Central memory CD8-positive, alpha-beta T cell (primary cell): ENCODE data around the gene DENND1A.

Experiments used
- ATAC-seq: fragments of 150-1000 bp; cut with Tn5 transposase; replicated peaks from 2 replicates; pipeline ENCODE4 v1.10.0; 2022; ENCODE audit warnings: mild to moderate bottlenecking, moderate FRiP score, moderate number of reproducible peaks; ENCODE audit not compliant: poor library complexity, severe bottlenecking; ENCODE audit errors: extremely low read depth
- DNase-seq, 2 donors: peaks; one replicate each; pipeline ENCODE4 v3.0.0; 2021; ENCODE audit warnings: low spot score in 2 of 2
- H3K27ac Mint-ChIP-seq: one replicate; pipeline ENCODE4 v1.8.0; 2022; ENCODE audit warnings: low read depth, mild to moderate bottlenecking, moderate library complexity, mixed read lengths
- H3K27me3 Mint-ChIP-seq: one replicate; pipeline ENCODE4 v1.8.0; 2022; ENCODE audit warnings: mixed read lengths
- H3K36me3 Mint-ChIP-seq: one replicate; pipeline ENCODE4 v1.8.0; 2022; ENCODE audit warnings: mild to moderate bottlenecking, moderate library complexity, mixed read lengths; ENCODE audit not compliant: insufficient read depth
- H3K4me1 Mint-ChIP-seq: one replicate; pipeline ENCODE4 v1.8.0; 2022; ENCODE audit warnings: mixed read lengths
- H3K4me3 Mint-ChIP-seq: one replicate; pipeline ENCODE4 v1.8.0; 2022; ENCODE audit warnings: mild to moderate bottlenecking, moderate library complexity, mixed read lengths
- H3K9me3 Mint-ChIP-seq: one replicate; pipeline ENCODE4 v1.8.0; 2022; ENCODE audit warnings: mixed read lengths

Gene DENND1A

DNA sequence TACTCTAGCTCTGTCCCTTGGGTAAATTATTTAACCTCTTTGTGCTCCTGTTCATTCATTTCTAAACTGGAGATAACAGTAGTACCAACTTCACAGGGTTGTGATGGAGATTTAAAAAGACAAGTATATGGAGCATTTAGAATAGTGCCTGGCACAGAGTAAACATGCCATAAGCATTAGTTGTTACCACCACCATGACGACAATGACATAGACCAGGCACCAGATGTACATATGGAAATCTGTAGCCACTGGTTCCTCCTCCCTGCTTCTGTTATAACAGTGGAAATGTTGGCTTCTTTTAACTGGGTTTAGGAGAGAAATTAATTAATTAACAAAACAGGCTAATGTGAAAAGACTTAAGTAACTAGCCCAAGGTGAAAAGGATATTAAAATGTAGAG, 217.5 kb downstream of the DENND1A start:
- no peak overlapping the region for H3K4me3 Mint-ChIP-seq
- no peaks in the 10 kb centered on the region for H3K27me3 Mint-ChIP-seq
- H3K4me1 Mint-ChIP-seq = no peaks in the 10 kb centered on the region
- no peak for DNase-seq
- H3K36me3 Mint-ChIP-seq = no peaks in the 10 kb centered on the region
- no peaks in the 10 kb centered on the region for H3K9me3 Mint-ChIP-seq
- no peak for ATAC-seq
- H3K27ac Mint-ChIP-seq = no peak overlapping the region

DNA sequence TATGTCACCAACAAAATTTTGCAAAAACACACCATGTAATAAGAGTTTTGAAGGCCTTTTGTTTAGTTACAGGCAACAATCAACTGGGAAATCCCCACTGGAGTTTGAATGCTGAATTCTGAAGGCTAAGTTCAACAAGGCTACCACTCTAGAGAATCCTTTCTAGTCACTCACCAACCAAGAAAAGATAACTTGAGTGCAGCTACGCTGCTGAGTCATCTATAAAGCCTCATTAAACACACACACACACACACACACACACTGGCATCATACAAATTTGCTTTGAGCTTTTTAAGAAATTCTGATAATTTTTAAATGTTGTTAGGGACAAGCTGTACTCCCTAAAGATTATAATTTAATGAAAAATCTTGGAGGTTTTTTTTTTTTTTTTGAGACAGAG, 219.6 kb downstream of the DENND1A start:
- no peaks in the 10 kb centered on the region for H3K4me1 Mint-ChIP-seq
- no peak for DNase-seq
- H3K9me3 Mint-ChIP-seq = no peaks in the 10 kb centered on the region
- no peaks in the 10 kb centered on the region for H3K27me3 Mint-ChIP-seq
- no peaks in the 10 kb centered on the region for H3K36me3 Mint-ChIP-seq
- no peak overlapping the region for H3K4me3 Mint-ChIP-seq
- no peak for ATAC-seq
- H3K27ac Mint-ChIP-seq = no peak overlapping the region

DNA sequence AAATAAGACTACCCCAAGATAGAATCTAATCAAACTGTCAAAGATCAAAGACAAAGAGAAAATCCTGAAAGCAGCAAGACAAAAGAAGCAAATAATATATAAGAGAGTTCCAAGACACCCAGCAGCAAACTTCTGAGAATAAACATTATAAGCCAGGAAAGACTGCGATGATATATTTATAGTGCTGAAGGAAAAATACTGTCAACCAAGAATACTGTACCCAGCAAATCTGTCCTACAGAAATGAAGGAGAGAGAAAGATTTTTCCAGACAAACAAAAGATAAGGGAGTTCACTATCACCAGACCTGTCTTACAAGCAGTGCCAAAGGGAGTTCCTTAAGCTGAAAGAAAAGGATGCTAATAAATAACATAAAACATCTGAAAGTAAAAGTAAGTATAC, 227.4 kb downstream of the DENND1A start:
- H3K27me3 Mint-ChIP-seq = no peaks in the 10 kb centered on the region
- no peak for ATAC-seq
- H3K4me1 Mint-ChIP-seq = no peaks in the 10 kb centered on the region
- peaks cover 1% of the 10 kb centered on the region for H3K36me3 Mint-ChIP-seq
- no peak overlapping the region for H3K4me3 Mint-ChIP-seq
- DNase-seq = no peak
- H3K9me3 Mint-ChIP-seq = peaks cover 16% of the 10 kb centered on the region
- no peak overlapping the region for H3K27ac Mint-ChIP-seq

DNA sequence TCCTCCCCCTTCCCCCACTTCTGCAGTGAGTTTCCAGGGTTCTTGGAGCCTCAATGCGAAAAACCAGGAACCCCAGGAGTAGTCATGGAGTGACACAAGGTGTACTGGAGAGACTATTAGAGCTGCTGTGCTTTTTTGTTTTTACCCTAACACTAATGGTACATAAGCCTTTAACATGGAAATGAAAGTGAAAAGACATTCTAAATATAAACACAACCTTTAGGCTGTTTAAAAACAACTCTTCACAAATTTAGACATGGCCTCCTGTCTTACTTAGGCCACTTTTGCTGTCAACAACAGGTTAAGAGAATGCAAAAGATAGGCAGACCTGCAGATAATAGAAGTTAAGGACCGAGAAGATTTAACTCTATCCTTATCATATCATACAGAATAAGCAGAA, 232.2 kb downstream of the DENND1A start:
- Mint-ChIP-seq H3K27ac (no peak overlapping the region), H3K36me3 (peaks cover 1% of the 10 kb centered on the region), H3K27me3 (no peaks in the 10 kb centered on the region), H3K4me1 (no peaks in the 10 kb centered on the region), H3K4me3 (no peak overlapping the region), H3K9me3 (peaks cover 10% of the 10 kb centered on the region)
- DNase-seq = no peak
- no peak for ATAC-seq

DNA sequence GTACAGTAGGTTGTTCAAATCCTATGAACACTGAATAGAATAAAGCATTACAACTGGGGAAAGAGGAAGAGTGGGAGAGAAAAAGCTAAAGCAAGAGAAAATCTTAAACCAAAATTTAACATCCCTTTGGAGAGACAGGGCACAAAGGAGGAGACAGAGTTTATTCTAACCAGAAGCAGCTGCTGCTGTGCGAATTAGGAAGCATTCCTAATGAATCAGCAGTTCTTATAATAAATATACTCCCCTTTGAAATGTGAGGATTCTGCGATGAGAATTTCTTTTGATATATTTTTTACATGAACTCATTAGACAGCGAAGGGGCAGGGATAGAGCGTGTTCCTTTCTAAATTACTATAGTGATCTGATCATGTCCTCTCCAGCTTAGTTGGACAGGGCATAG, 233.4 kb downstream of the DENND1A start:
- H3K36me3 Mint-ChIP-seq = peaks cover 1% of the 10 kb centered on the region
- DNase-seq = no peak
- H3K4me3 Mint-ChIP-seq = no peak overlapping the region
- H3K9me3 Mint-ChIP-seq = no peaks in the 10 kb centered on the region
- no peaks in the 10 kb centered on the region for H3K27me3 Mint-ChIP-seq
- no peaks in the 10 kb centered on the region for H3K4me1 Mint-ChIP-seq
- H3K27ac Mint-ChIP-seq = no peak overlapping the region
- ATAC-seq = no peak

DNA sequence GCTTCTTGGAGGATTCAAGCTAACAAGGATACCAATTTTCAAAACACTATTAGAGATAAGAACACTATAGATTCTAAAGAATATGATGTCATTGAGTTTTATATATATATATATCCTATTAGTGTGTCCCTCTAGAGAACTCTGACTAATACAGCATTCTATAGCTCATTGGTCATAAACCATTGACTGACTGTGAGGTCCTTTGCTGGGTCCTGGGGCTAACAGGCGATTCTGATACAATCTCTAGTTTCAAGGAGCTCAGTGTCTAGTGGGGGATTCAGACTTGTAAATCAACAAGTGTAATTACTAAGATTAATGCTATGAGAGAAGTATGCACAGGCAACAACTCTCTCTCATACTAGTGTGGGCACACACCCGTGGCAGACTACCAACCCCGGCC, 234.5 kb downstream of the DENND1A start:
- Mint-ChIP-seq H3K27ac (no peak overlapping the region), H3K36me3 (peaks cover 1% of the 10 kb centered on the region), H3K27me3 (no peaks in the 10 kb centered on the region), H3K9me3 (no peaks in the 10 kb centered on the region), H3K4me3 (no peak overlapping the region), H3K4me1 (no peaks in the 10 kb centered on the region)
- DNase-seq = no peak
- no peak for ATAC-seq

DNA sequence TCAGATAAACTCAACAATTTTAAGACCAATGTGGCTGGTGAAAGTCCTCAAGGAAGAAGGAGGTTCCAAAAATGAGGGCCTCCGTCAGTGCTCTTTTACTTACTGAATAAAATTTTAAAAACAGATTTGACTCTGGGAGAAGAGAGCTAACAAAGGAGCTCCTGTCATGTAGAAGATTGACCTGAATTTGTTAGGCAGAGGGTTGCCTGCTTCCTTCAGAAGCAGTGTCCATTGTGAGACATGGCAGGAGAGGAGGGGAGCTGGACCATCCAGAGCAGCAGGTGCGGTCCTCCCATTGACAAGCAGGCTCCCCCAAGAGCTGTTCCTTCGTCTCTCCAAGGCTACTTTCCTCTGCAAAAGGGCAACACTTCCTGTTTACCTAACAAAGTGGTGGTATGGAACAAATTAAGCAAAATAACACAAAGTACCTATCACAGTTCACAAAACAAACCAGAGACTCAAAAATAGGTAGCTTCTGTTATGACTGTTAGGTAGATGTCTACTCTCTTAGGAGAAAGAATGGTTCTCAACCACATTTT, 238.1 kb downstream of the DENND1A start:
- Mint-ChIP-seq H3K36me3 (no peaks in the 10 kb centered on the region), H3K27me3 (no peaks in the 10 kb centered on the region), H3K4me1 (no peaks in the 10 kb centered on the region), H3K27ac (no peak overlapping the region), H3K9me3 (no peaks in the 10 kb centered on the region), H3K4me3 (no peak overlapping the region)
- no peak for DNase-seq
- no peak for ATAC-seq

DNA sequence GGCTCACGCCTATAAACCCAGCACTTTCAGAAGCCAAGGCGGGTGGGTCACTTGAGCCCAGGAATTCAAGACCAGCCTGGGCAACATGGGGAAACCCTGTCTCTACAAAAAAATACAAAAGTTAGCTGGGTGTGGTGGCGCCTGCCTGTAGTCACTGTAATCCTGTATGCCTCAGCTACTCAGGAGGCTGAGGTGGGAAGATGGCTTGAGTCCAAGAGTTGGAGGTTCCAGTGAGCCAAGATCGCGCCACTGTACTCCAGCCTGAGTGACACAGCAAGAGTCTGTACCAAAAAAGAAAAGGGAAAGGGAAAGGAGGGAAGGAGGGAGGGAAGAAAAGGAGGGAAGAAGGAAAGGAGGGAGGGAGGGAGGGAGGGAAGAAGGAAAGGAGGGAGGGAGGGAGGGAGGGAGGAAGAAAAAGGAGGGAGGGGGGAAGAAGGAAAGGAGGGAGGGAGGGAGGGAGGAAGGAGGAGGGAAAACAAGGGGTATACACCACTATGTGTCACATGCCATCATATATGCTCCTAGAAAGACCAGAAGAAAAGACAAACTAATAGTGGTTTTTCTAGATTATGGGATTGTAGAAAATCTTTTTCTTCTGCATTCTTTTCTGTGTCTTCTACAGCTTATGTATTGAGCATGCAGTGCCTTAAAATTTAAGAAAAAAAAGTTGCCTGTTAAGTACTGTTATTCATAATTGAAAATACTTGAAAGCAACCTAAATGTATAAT, 240.1 kb downstream of the DENND1A start:
- no peak for ATAC-seq
- Mint-ChIP-seq H3K36me3 (no peaks in the 10 kb centered on the region), H3K27ac (no peak overlapping the region), H3K4me3 (no peak overlapping the region), H3K4me1 (peaks cover 10% of the 10 kb centered on the region), H3K9me3 (no peaks in the 10 kb centered on the region), H3K27me3 (no peaks in the 10 kb centered on the region)
- DNase-seq = no peak

DNA sequence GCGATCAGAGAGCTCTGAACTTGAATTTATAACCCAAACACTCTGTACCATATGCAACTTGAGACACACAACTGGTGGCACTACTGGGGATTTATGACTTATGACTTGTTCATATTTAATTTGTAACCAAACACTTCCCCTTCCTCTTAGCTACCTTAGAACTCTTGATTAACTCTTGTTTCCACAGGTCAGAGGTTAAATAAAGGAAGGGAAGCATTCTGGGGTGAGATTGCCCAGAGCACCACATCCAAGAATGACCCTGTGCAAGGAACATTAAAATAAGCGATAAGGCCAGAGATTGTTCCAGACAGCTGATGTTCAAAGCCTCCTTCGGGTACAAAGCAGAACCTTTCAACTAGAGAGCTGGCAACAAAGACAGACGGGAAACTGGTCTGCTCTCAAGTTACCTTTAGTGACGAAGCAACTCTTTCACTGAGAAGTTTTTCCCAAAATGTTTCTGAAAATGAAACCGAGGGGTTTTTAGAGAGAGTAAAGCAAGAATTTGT, 242.6 kb downstream of the DENND1A start:
- ATAC-seq = no peak
- no peaks in the 10 kb centered on the region for H3K9me3 Mint-ChIP-seq
- no peak overlapping the region for H3K4me3 Mint-ChIP-seq
- no peaks in the 10 kb centered on the region for H3K36me3 Mint-ChIP-seq
- no peaks in the 10 kb centered on the region for H3K27me3 Mint-ChIP-seq
- H3K27ac Mint-ChIP-seq = no peak overlapping the region
- H3K4me1 Mint-ChIP-seq = peaks cover 20% of the 10 kb centered on the region
- no peak for DNase-seq

DNA sequence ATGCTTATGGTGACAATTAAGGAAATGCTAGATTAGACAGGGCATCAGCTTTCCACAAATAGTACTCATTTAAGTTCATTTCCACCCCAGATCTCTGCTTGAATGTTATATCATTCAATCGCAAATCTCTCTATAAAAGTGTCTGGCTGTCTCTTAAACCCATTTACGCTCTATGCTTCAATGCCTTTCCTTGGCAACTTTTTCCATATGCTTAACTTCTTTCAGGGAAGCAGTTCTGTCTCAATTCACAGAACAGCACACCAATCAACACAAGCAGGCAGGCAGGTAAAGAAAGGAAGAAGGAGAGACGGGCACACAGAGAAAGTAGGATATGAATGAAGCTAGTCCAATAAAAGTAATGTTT, 243.1 kb downstream of the DENND1A start:
- Mint-ChIP-seq H3K27me3 (no peaks in the 10 kb centered on the region), H3K36me3 (no peaks in the 10 kb centered on the region), H3K27ac (no peak overlapping the region), H3K4me1 (peaks cover 20% of the 10 kb centered on the region), H3K4me3 (no peak overlapping the region), H3K9me3 (no peaks in the 10 kb centered on the region)
- no peak for ATAC-seq
- no peak for DNase-seq

DNA sequence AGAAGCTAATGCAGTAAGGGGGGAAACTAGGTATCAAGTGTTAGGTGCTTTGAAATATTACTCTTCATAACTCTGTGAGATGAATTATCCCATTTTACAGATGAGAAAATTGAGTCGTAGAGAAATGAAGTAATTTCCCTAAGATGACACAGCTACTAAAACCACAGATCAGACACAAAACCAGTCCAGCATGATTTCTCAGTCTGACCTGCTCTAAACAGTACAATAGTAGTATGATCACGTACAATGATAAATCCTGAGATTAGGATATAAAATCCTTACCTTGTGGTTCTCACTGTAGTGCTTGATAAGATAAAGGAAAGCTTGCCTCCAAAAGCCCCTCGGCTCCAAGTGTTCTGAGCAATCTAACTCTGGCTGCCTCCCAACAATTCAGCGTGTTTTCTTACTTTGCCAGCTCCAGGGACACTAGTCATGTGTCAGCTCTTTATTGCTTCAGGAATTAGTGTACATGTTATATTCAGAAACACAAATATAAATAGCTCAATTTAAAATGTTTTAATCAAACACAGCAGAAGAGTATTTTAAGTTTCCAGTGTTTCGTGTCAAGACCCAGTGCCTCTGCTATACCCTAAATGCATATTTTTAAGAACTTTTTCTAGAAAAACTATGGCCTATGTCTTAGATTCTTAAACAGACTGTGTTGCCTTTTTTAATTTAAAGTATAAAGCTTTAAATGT, 243.6 kb downstream of the DENND1A start:
- Mint-ChIP-seq H3K36me3 (no peaks in the 10 kb centered on the region), H3K27me3 (no peaks in the 10 kb centered on the region), H3K4me1 (peaks cover 20% of the 10 kb centered on the region), H3K4me3 (no peak overlapping the region), H3K9me3 (no peaks in the 10 kb centered on the region), H3K27ac (no peak overlapping the region)
- DNase-seq = no peak
- no peak for ATAC-seq

DNA sequence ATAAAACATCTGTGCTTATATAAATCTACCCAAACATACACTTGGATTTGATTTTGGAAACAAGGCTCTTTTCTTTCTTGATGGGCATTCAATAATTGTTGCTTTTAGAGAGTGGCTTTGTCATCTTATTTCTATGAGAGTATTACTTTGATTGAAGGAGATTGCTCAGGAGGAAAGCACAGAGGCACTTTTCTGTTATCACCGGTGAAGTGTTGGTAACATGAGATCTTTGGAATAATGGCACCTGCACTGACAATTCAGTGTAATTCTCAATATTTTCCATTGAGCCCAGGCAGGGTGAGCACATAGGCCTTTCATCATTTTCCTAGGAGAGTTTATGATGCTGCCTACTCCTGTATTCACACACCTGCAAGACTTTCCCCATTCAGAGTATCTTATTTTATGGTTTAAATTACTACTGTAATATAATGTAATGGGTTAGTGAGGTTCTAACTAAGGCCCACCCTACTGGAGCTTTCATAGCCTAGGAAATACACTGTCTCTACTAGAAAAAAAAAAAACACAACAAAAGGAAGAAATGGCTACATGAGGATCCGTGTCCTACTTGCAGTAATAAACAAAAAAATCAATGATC, 244.3 kb downstream of the DENND1A start:
- H3K9me3 Mint-ChIP-seq = no peaks in the 10 kb centered on the region
- no peaks in the 10 kb centered on the region for H3K27me3 Mint-ChIP-seq
- H3K4me1 Mint-ChIP-seq = peaks cover 23% of the 10 kb centered on the region
- DNase-seq (no peak), ATAC-seq (no peak)
- H3K36me3 Mint-ChIP-seq = no peaks in the 10 kb centered on the region
- H3K4me3 Mint-ChIP-seq = no peak overlapping the region
- no peak overlapping the region for H3K27ac Mint-ChIP-seq
